HL-60 (cell line): Measurements from ENCODE around the gene BCL2L12.

Source experiments
- DNase-seq, 2 experiments: peaks; one replicate each; pipeline ENCODE4 v3.0.0-alpha.2; 2010 to 2020; ENCODE audit warnings: low read depth in 1 of 2, low spot score in 1 of 2
- H3K27ac ChIP-seq: fragments of 250-450 bp; sonication (Bioruptor Pico); replicated peaks from 2 replicates; pipeline ENCODE4 v1.5.1; 2020; ENCODE audit warnings: mild to moderate bottlenecking, moderate library complexity
- H3K27me3 ChIP-seq: fragments of 250-450 bp; sonication (Bioruptor Pico); 2 replicates; pipeline ENCODE4 v1.5.1; 2021; ENCODE audit warnings: mild to moderate bottlenecking, moderate library complexity; ENCODE audit not compliant: insufficient read depth, poor library complexity, severe bottlenecking
- H3K4me3 ChIP-seq: replicated peaks from 2 replicates; pipeline ENCODE4 v1.5.1; 2011; ENCODE audit warnings: mild to moderate bottlenecking, control low read depth, low read length; ENCODE audit not compliant: insufficient read depth
- CTCF ChIP-seq: IDR thresholded peaks from one replicate; pipeline ENCODE4 v1.5.1; 2011; ENCODE audit warnings: low read length, control low read depth, inconsistent platforms; ENCODE audit not compliant: insufficient read depth
- GABPA ChIP-seq: IDR thresholded peaks from 2 replicates; pipeline ENCODE4 v1.6.1; 2012; ENCODE audit warnings: low read depth
- POLR2AphosphoS5 ChIP-seq: IDR thresholded peaks from 2 replicates; pipeline ENCODE4 v1.6.1; 2012; ENCODE audit warnings: low read depth
- REST ChIP-seq: IDR thresholded peaks from 2 replicates; pipeline ENCODE4 v1.6.1; 2012; ENCODE audit warnings: low read depth; ENCODE audit not compliant: insufficient replicate concordance
- SPI1 ChIP-seq: IDR thresholded peaks from 2 replicates; pipeline ENCODE4 v1.6.1; 2012; ENCODE audit warnings: low read depth, mild to moderate bottlenecking, borderline replicate concordance

BCL2L12 gene

GRCh38 chr19:49663224-49663623 is 2.5 kb upstream of the BCL2L12 start:
- H3K4me3 ChIP-seq, result no peak overlapping the region
- DNase-seq, result no peak
- H3K27me3 ChIP-seq, result no peaks in the 10 kb centered on the region
- H3K27ac ChIP-seq, result no peak overlapping the region
- TF ChIP-seq CTCF (no peak), SPI1 (no peak), POLR2AphosphoS5 (no peak), REST (no peak), GABPA (no peak)

GRCh38 chr19:49664171-49665035 is 1.3 kb upstream of the BCL2L12 start:
- no peak for TF ChIP-seq REST
- peak; percentile 65 for TF ChIP-seq POLR2AphosphoS5
- no peaks in the 10 kb centered on the region for H3K27me3 ChIP-seq
- H3K4me3 ChIP-seq, result peak overlapping the region; percentile 82
- H3K27ac ChIP-seq, result peak overlapping the region; percentile 79
- peak; percentile 83 to 90 for DNase-seq

- peak overlapping the region; percentile 82 for H3K4me3 ChIP-seq
- DNase-seq, result no peak
- TF ChIP-seq REST, result no peak
- TF ChIP-seq CTCF, result no peak
- no peak for TF ChIP-seq SPI1
- no peaks in the 10 kb centered on the region for H3K27me3 ChIP-seq
- H3K27ac ChIP-seq, result peak overlapping the region; percentile 79
These were observed 740 bp upstream of the BCL2L12 start for GRCh38 chr19:49665036-49665350.
